Heart right ventricle (tissue), 16 donors: ENCODE measurements around the gene ABTB1. TPM values are rescaled to one million over a fixed set of nuclear protein-coding genes. Genes with fewer than 3 reads are reported as not detected.

Experiments
- ATAC-seq, 8 donors: fragments of 200-7000 bp; cut with Tn5 transposase; one replicate each; pipeline ENCODE4 v1.9.1; 2020; ENCODE audit warnings: mild to moderate bottlenecking in 8 of 8, moderate library complexity in 8 of 8, moderate number of reproducible peaks in 1 of 8
- DNase-seq, 2 donors: peaks; one replicate each; pipeline ENCODE4 v3.0.0-alpha.2; 2020
- H3K27ac ChIP-seq, 10 donors: fragments of 200-600 bp; sonication (generic) in 2 of 10; one replicate each; pipeline versions ENCODE4 v1.5.0 to v1.8.0; 2020 to 2022; ENCODE audit warnings: mild to moderate bottlenecking in 3 of 10
- H3K27me3 ChIP-seq, 7 donors: fragments of 200-600 bp; one replicate each; pipeline ENCODE4 v1.8.0; 2021 to 2022; ENCODE audit warnings: mild to moderate bottlenecking in 2 of 7
- H3K36me3 ChIP-seq, 9 donors: fragments of 200-600 bp; sonication (generic) in 1 of 9; one replicate each; pipeline versions ENCODE4 v1.5.0 to v1.8.0; 2020 to 2022; ENCODE audit warnings: mild to moderate bottlenecking in 2 of 9
- H3K4me1 ChIP-seq, 9 donors: fragments of 200-600 bp; sonication (generic) in 1 of 9; one replicate each; pipeline versions ENCODE4 v1.5.0 to v1.8.0; 2020 to 2022; ENCODE audit warnings: mild to moderate bottlenecking in 4 of 9
- H3K4me3 ChIP-seq, 10 donors: fragments of 200-600 bp; sonication (generic) in 2 of 10; one replicate each; pipeline versions ENCODE4 v1.5.0 to v1.8.0; 2020 to 2022; ENCODE audit warnings: mild to moderate bottlenecking in 7 of 10, moderate library complexity in 2 of 10
- H3K9me3 ChIP-seq, 11 donors: fragments of 200-600 bp in 10 of 11; sonication (generic) in 2 of 11; one replicate each; pipeline versions ENCODE4 v1.5.0 to v1.8.0; 2013 to 2022; ENCODE audit warnings: mild to moderate bottlenecking in 2 of 11, control low read depth in 1 of 11, moderate library complexity in 1 of 11
- WGBS, 2 donors: extraction: QIAGEN DNeasy Blood & Tissue Kit; methylation state at CpG; one replicate each; pipeline ENCODE4 v1.1.7; 2013; ENCODE audit warnings: inconsistent platforms in 1 of 2; 5-methylcytosine and 5-hydroxymethylcytosine counted together
- intact Hi-C, 10 donors: fragments of 100-400 bp; cut with DNase I; formaldehyde crosslinking; loops; one replicate each; pipeline versions ENCODE4 v1.11.1 to v1.14.2; 2022
- polyA plus RNA-seq, 2 donors: library from polyadenylated mRNA; stranded (reverse); fragments of 200-250 nt; gene quantifications; one replicate each; pipeline ENCODE4 v1.2.3, GENCODE V29; 2013
- total RNA-seq, 10 donors: library from RNA; stranded (reverse); fragmentation: NEBNext Ultra II Directional in 3 of 10; extraction: Animal tissue kit (Norgen Biotek cat#: 25700) in 3 of 10; gene quantifications; one replicate each; pipeline versions ENCODE4 v1.2.1 to v1.2.4, GENCODE V29; 2021 to 2023
- TF ChIP-seq, protein P1 (sequence below), 9 donors: fragments of 200-600 bp; sonication (generic) in 2 of 9; IDR thresholded peaks; one replicate each; pipeline versions ENCODE4 v1.5.0 to v1.8.0; 2021 to 2022; ENCODE audit warnings: antibody characterized with exemption in 9 of 9, mild to moderate bottlenecking in 5 of 9, moderate library complexity in 1 of 9
- donor health status: Arrhythmogenic right ventricular cardiomyopathy.
- donor health status: ischemic (EF 13 %, LVEDD 7.1; RV severe dilation, severe dysfunction).
- donor health status: healthy with polysubstance abuse.
- donor health status: DM: no; HTN: yes; CAD: no.
- donor health status: DM: no; HTN: no; CAD: no.
- donor health status: ischemic (EF 25% LVEDD 6.9; RV normal size, moderate dysfunction).
- donor health status: ischemic (EF 25% LVEDD 5.7; RV mildly dilated, moderate dysfunction).
- donor health status: healthy.
- donor health status: DM: yes; HTN: yes; CAD: no.
- donor health status: Ischemic cardiomyopathy.
- donor health status: ischemic (EF 35%, LVEDD 5.7; RV mildly dilated, moderate dysfunction).
- donor health status: nonischemic (EF 11% LVEDD 7.7; RV severe dilation, severe dysfunction).
- donor health status: DM: yes; HTN: yes; CAD: no.
- donor health status: PGD.
- donor health status: ischemic (EF 29% LVEDD 5.4; RV normal size, mild dysfunction).
- donor health status: nonischemic (EF 23%, LVEDD 6.1; RV moderate dilation, normal function).

ABTB1 gene
- total and polyA plus RNA-seq, 12 donors, result 19.6 to 56.3 (median 24.7) TPM

GRCh38 chr3:127632035-127632820, 40.5 kb upstream of the ABTB1 start:
- H3K27me3 ChIP-seq, result peaks cover 0 to 36% (median 24%) of the 10 kb centered on the region in 7 donors
- TF ChIP-seq, protein P1, sequence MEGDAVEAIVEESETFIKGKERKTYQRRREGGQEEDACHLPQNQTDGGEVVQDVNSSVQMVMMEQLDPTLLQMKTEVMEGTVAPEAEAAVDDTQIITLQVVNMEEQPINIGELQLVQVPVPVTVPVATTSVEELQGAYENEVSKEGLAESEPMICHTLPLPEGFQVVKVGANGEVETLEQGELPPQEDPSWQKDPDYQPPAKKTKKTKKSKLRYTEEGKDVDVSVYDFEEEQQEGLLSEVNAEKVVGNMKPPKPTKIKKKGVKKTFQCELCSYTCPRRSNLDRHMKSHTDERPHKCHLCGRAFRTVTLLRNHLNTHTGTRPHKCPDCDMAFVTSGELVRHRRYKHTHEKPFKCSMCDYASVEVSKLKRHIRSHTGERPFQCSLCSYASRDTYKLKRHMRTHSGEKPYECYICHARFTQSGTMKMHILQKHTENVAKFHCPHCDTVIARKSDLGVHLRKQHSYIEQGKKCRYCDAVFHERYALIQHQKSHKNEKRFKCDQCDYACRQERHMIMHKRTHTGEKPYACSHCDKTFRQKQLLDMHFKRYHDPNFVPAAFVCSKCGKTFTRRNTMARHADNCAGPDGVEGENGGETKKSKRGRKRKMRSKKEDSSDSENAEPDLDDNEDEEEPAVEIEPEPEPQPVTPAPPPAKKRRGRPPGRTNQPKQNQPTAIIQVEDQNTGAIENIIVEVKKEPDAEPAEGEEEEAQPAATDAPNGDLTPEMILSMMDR (IDR thresholded peaks at IDR 0.05), result no peak
- H3K4me3 ChIP-seq, result no peak overlapping the region
- ATAC-seq (no peak), DNase-seq (no peak)
- H3K4me1 ChIP-seq, result peaks cover 6 to 17% (median 10%) of the 10 kb centered on the region in 9 donors
- no peaks in the 10 kb centered on the region for H3K9me3 ChIP-seq
- H3K27ac ChIP-seq, result no peak overlapping the region
- H3K36me3 ChIP-seq, result no peaks in the 10 kb centered on the region
- 75 to 81% methylated on average over 8 of the region's 8 CpGs for WGBS, 2 donors
- intact Hi-C loops, result no loop called here

- ATAC-seq, result no peak
- H3K4me3 ChIP-seq, result no peak overlapping the region
- peaks cover 3 to 10% (median 7%) of the 10 kb centered on the region in 9 donors for H3K4me1 ChIP-seq
- DNase-seq, result no peak
- 90 to 91% methylated on average over 12 of the region's 12 CpGs for WGBS, 2 donors
- TF ChIP-seq, protein P1 (IDR thresholded peaks at IDR 0.05), result no peak
- peaks cover 0 to 28% (median 20%) of the 10 kb centered on the region in 7 donors for H3K27me3 ChIP-seq
- no peaks in the 10 kb centered on the region for H3K9me3 ChIP-seq
- H3K36me3 ChIP-seq, result no peaks in the 10 kb centered on the region
- no peak overlapping the region for H3K27ac ChIP-seq
- intact Hi-C loops, result no loop called here
These were observed 38.1 kb upstream of the ABTB1 start for GRCh38 chr3:127634653-127635052.

DNA sequence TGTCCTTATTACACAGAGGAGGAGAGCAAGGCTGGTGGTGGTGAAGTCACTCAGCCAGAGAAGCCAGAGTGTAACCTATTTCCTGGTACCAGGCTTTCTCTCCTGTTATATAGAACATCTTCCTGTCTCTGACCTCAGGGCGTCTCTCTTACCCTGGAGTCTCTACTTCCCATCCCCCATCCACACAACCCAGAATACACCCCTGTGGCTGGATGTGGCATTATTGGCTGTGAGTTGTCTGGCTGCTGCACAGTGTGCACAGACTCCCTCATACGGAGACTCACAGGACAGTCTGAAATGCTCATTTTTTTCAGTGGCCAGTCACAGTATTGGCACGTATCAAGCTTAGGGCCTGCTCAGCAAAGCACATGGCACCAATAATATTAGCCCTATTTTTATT, 35.2 kb upstream of the ABTB1 start:
- WGBS, 2 donors, result 79 to 80% methylated on average over 3 of the region's 3 CpGs
- TF ChIP-seq, protein P1 (IDR thresholded peaks at IDR 0.05), result no peak
- no peaks in the 10 kb centered on the region for H3K4me1 ChIP-seq
- intact Hi-C loops, result no loop called here
- H3K4me3 ChIP-seq, result no peak overlapping the region
- H3K9me3 ChIP-seq, result no peaks in the 10 kb centered on the region
- ATAC-seq (no peak), DNase-seq (no peak)
- H3K27ac ChIP-seq, result no peak overlapping the region
- no peaks in the 10 kb centered on the region for H3K36me3 ChIP-seq
- peaks cover 0 to 7% (median 3%) of the 10 kb centered on the region in 7 donors for H3K27me3 ChIP-seq

DNA sequence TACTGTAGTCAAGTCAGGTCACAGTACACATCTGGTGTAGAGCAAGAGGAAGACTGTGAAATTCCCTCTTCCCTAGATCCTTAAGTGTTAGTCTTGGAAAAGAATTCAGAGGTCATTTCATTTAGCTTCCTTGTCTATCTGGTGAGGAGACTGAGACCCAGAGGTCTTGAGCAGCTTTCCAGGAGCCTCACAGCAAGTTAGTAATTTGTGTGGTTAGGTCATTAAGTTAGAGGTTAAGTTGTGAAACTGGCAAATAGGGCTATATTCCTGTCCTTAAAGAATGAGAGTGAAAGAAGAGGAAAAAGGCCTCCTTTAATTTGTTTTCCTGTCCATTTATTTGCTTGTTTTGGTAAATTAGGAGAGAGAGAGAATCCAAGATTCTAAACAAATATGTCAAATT, 34.8 kb upstream of the ABTB1 start:
- DNase-seq (no peak), ATAC-seq (no peak)
- H3K27me3 ChIP-seq, result peaks cover 0 to 5% (median 0%) of the 10 kb centered on the region in 7 donors
- H3K36me3 ChIP-seq, result no peaks in the 10 kb centered on the region
- H3K4me3 ChIP-seq, result no peak overlapping the region
- intact Hi-C loops, result no loop called here
- TF ChIP-seq, protein P1 (IDR thresholded peaks at IDR 0.05), result no peak
- no peaks in the 10 kb centered on the region for H3K9me3 ChIP-seq
- no peaks in the 10 kb centered on the region for H3K4me1 ChIP-seq
- H3K27ac ChIP-seq, result no peak overlapping the region
